H1 (cell line): ENCODE data around the gene ASIC2. TPM values are rescaled to one million over a fixed set of nuclear protein-coding genes. Genes with fewer than 3 reads are reported as not detected.

Experiments used
- CTCF ChIA-PET: fragments of 300-600 bp; sonication (Branson Sonifier 250); formaldehyde crosslinking; loops from one replicate; lab custom pipeline; 2021; ENCODE audit not compliant: partially characterized antibody; lab: Charles Lee
- POLR2A ChIA-PET: fragments of 300-600 bp; sonication (Branson Sonifier 250); formaldehyde crosslinking; loops from one replicate; lab custom pipeline; 2021; ENCODE audit warnings: inconsistent platforms; ENCODE audit not compliant: partially characterized antibody; lab: Charles Lee
- DNase-seq, 2 experiments: peaks; one replicate each; pipeline versions ENCODE4 v3.0.0 to v3.0.0-alpha.2; 2010 to 2022; ENCODE audit warnings: low spot score in 2 of 2, low read depth in 1 of 2, mixed read lengths in 1 of 2
- FAIRE-seq: peaks from 2 replicates; lab custom pipeline; 2011; peaks lifted over from hg19 to GRCh38; lab: Jason Lieb, UNC
- H2AFZ ChIP-seq: 2 replicates; pipeline ENCODE4 v1.8.1; 2012; ENCODE audit warnings: low read length, inconsistent platforms
- H2AK5ac ChIP-seq: 2 replicates; pipeline ENCODE4 v1.6.1; 2013; ENCODE audit warnings: low read depth, low read length
- H2BK120ac ChIP-seq: replicated peaks from 2 replicates; pipeline ENCODE3; 2013; ENCODE audit warnings: low read depth, low read length, inconsistent platforms
- H2BK12ac ChIP-seq: 2 replicates; pipeline ENCODE4 v1.6.1; 2013; ENCODE audit warnings: low read depth, low read length
- H2BK15ac ChIP-seq: 2 replicates; pipeline ENCODE4 v1.6.1; 2013; ENCODE audit warnings: low read length
- H2BK20ac ChIP-seq: 2 replicates; pipeline ENCODE4 v1.6.1; 2013; ENCODE audit warnings: low read length
- H2BK5ac ChIP-seq: 2 replicates; pipeline ENCODE4 v1.6.1; 2013; ENCODE audit warnings: low read depth, low read length
- H3K14ac ChIP-seq: 2 replicates; pipeline ENCODE4 v1.6.1; 2013; ENCODE audit warnings: inconsistent platforms; ENCODE audit not compliant: insufficient read length
- H3K18ac ChIP-seq: 2 replicates; pipeline ENCODE4 v1.6.1; 2013; ENCODE audit warnings: low read length; ENCODE audit errors: extremely low read depth
- H3K23ac ChIP-seq: 2 replicates; pipeline ENCODE4 v1.6.1; 2013; ENCODE audit warnings: inconsistent platforms; ENCODE audit not compliant: insufficient read length
- H3K23me2 ChIP-seq: 2 replicates; pipeline ENCODE4 v1.6.1; 2013; ENCODE audit warnings: low read depth, low read length
- H3K27ac ChIP-seq: 2 replicates; pipeline ENCODE4 v1.6.1; 2011; ENCODE audit warnings: low read depth, low read length, inconsistent platforms
- H3K27me3 ChIP-seq, 4 experiments: replicated peaks in 1 of 4; 1 replicate in 1 of 4; 2 replicates in 3 of 4; pipeline versions ENCODE4 v1.6.1 to v1.8.1; 2011 to 2013; ENCODE audit warnings: low read length in 3 of 4, mild to moderate bottlenecking in 3 of 4, inconsistent platforms in 2 of 4, mixed read lengths in 2 of 4, moderate library complexity in 1 of 4; ENCODE audit not compliant: control insufficient read depth in 3 of 4, insufficient read depth in 3 of 4; ENCODE audit errors: extremely low read depth in 1 of 4
- H3K36me3 ChIP-seq, 4 experiments: 2 replicates each; pipeline versions ENCODE4 v1.6.1 to v1.8.1; 2011 to 2013; ENCODE audit warnings: mild to moderate bottlenecking in 4 of 4, low read length in 3 of 4, moderate library complexity in 2 of 4, control low read depth in 1 of 4, inconsistent platforms in 1 of 4; ENCODE audit not compliant: insufficient read depth in 4 of 4, control insufficient read depth in 2 of 4
- H3K4ac ChIP-seq: replicated peaks from 2 replicates; pipeline ENCODE3; 2013; ENCODE audit warnings: low read length, low read depth, mixed read lengths, inconsistent platforms; ENCODE audit not compliant: insufficient read length
- H3K4me1 ChIP-seq, 4 experiments: replicated peaks in 1 of 4; 1 replicate in 1 of 4; 2 replicates in 3 of 4; pipeline versions ENCODE4 v1.6.1 to v1.8.1; 2011 to 2013; ENCODE audit warnings: low read length in 3 of 4, inconsistent platforms in 2 of 4, mixed read lengths in 1 of 4; ENCODE audit not compliant: insufficient read depth in 4 of 4, control insufficient read depth in 3 of 4
- H3K4me2 ChIP-seq, 2 experiments: 2 replicates each; pipeline versions ENCODE4 v1.6.1 to v1.8.1; 2011 to 2013; ENCODE audit warnings: low read depth in 2 of 2, low read length in 2 of 2, control low read depth in 1 of 2, inconsistent platforms in 1 of 2, mild to moderate bottlenecking in 1 of 2; ENCODE audit not compliant: insufficient read depth in 1 of 2
- H3K4me3 ChIP-seq, 4 experiments: fragments of 200-600, 300-600 bp in 1 of 4; sonication (generic), shearing (Covaris generic), sonication (Bioruptor Twin) in 1 of 4; 2 replicates each; pipeline versions ENCODE4 v1.5.1 to v1.8.1; 2011 to 2016; ENCODE audit warnings: low read length in 4 of 4, low read depth in 3 of 4, control low read depth in 2 of 4, inconsistent platforms in 2 of 4, mild to moderate bottlenecking in 2 of 4, mixed read lengths in 1 of 4, moderate library complexity in 1 of 4; ENCODE audit not compliant: insufficient read depth in 2 of 4; ENCODE audit errors: extremely low read depth in 1 of 4
- H3K56ac ChIP-seq: replicated peaks from 2 replicates; pipeline ENCODE3; 2013; ENCODE audit warnings: low read depth, mild to moderate bottlenecking, mixed read lengths, low read length, inconsistent platforms; ENCODE audit not compliant: insufficient read length
- H3K79me1 ChIP-seq: 2 replicates; pipeline ENCODE4 v1.6.1; 2013; ENCODE audit warnings: low read depth, low read length, control low read depth
- H3K79me2 ChIP-seq, 2 experiments: 2 replicates each; pipeline versions ENCODE4 v1.6.1 to v1.8.1; 2012 to 2013; ENCODE audit warnings: low read length in 2 of 2, mild to moderate bottlenecking in 2 of 2, inconsistent platforms in 1 of 2; ENCODE audit not compliant: insufficient read depth in 2 of 2, control insufficient read depth in 1 of 2
- H3K9ac ChIP-seq, 4 experiments: replicated peaks in 1 of 4; 1 replicate in 1 of 4; 2 replicates in 3 of 4; pipeline versions ENCODE4 v1.6.1 to v1.8.1; 2011 to 2013; ENCODE audit warnings: low read depth in 3 of 4, low read length in 3 of 4, control low read depth in 2 of 4, mild to moderate bottlenecking in 2 of 4, moderate library complexity in 2 of 4, inconsistent platforms in 1 of 4; ENCODE audit errors: extremely low read depth in 1 of 4
- H3K9me3 ChIP-seq, 2 experiments: 2 replicates each; pipeline versions ENCODE4 v1.6.1 to v1.8.1; 2012 to 2013; ENCODE audit warnings: mild to moderate bottlenecking in 2 of 2, moderate library complexity in 2 of 2, control low read depth in 1 of 2, inconsistent platforms in 1 of 2, low read depth in 1 of 2, low read length in 1 of 2, mixed read lengths in 1 of 2; ENCODE audit not compliant: insufficient read depth in 2 of 2
- H4K20me1 ChIP-seq, 2 experiments: replicated peaks in 1 of 2; 2 replicates each; pipeline versions ENCODE3 to v1.8.1; 2011 to 2013; ENCODE audit warnings: inconsistent platforms in 2 of 2, low read length in 2 of 2, mild to moderate bottlenecking in 1 of 2; ENCODE audit not compliant: insufficient read depth in 2 of 2, control insufficient read depth in 1 of 2
- H4K5ac ChIP-seq: 2 replicates; pipeline ENCODE4 v1.6.1; 2013; ENCODE audit warnings: low read length, low read depth, mixed read lengths, inconsistent platforms; ENCODE audit not compliant: insufficient read length
- H4K8ac ChIP-seq: 2 replicates; pipeline ENCODE4 v1.8.0; 2013; ENCODE audit warnings: mild to moderate bottlenecking, moderate library complexity, low read length, inconsistent platforms; ENCODE audit not compliant: insufficient read depth; ENCODE audit errors: extremely low read depth
- H4K91ac ChIP-seq: replicated peaks from 2 replicates; pipeline ENCODE3; 2013; ENCODE audit warnings: low read length, mixed read lengths, inconsistent platforms; ENCODE audit not compliant: insufficient read length
- BACH1 ChIP-seq: IDR thresholded peaks from 2 replicates; pipeline ENCODE4 v1.6.1; 2012; ENCODE audit warnings: low read length, improper control_type of control experiment
- EZH2 ChIP-seq: fragments of 200-600 bp; sonication (generic); IDR thresholded peaks from 2 replicates; pipeline ENCODE4 v1.7.1; 2012; ENCODE audit warnings: low read depth, mild to moderate bottlenecking, moderate library complexity, low read length, inconsistent platforms; ENCODE audit not compliant: severe bottlenecking
- HDAC6 ChIP-seq: IDR thresholded peaks from one replicate; pipeline ENCODE4 v1.7.1; 2012; ENCODE audit warnings: low read depth, mild to moderate bottlenecking, inconsistent platforms, low read length, moderate library complexity
- RFX5 ChIP-seq: IDR thresholded peaks from 2 replicates; pipeline ENCODE4 v1.6.1; 2011; ENCODE audit warnings: low read depth, low read length, improper control_type of control experiment, borderline replicate concordance
- SAP30 ChIP-seq: fragments of 300-600 bp; sonication (generic); IDR thresholded peaks from 2 replicates; pipeline ENCODE4 v1.7.1; 2012; ENCODE audit warnings: low read length, moderate library complexity, mild to moderate bottlenecking, inconsistent platforms; ENCODE audit not compliant: insufficient read depth, insufficient replicate concordance
- WGBS, 2 experiments: shearing (Covaris generic) in 1 of 2; methylation state at CpG; one replicate each; pipeline versions ENCODE4 v1.1.6 to v1.1.7; 2013 to 2015; ENCODE audit warnings: low lambda C conversion rate in 2 of 2, mixed read lengths in 2 of 2, inconsistent platforms in 1 of 2, low coverage in 1 of 2, missing lambda C conversion rate in 1 of 2; ENCODE audit not compliant: insufficient replicate concordance in 2 of 2, insufficient coverage in 1 of 2, insufficient read length in 1 of 2; ENCODE audit errors: extremely low coverage in 1 of 2, missing lambda C conversion rate in 1 of 2; 5-methylcytosine and 5-hydroxymethylcytosine counted together
- polyA plus RNA-seq, 7 experiments: library from polyadenylated mRNA; depleted of rRNA in 3 of 7; stranded (reverse) in 5 of 7; unstranded in 2 of 7; fragments of >200 nt in 5 of 7; fragments of 200-250 nt in 2 of 7; gene quantifications; 1 replicate in 5 of 7; 2 replicates in 1 of 7; 4 replicates in 1 of 7; pipeline versions ENCODE4 v1.2.1 to v1.2.3, GENCODE V29; 2011 to 2013; ENCODE audit warnings: missing spikeins in 2 of 7, mixed read lengths in 2 of 7
- total RNA-seq: library from RNA; stranded (reverse); fragmentation: NEBNext Ultra II Directional; extraction: Animal tissue kit (Norgen Biotek cat#: 25700); gene quantifications from 2 replicates; pipeline ENCODE4 v1.2.1, GENCODE V29; 2021

ASIC2 gene
- total and polyA plus RNA-seq, 2 of the 8 experiments (the other 6 are each of a cell fraction or from before 2014, with no cell fraction given): 0.86 to 1.2 TPM

- no peak for TF ChIP-seq HDAC6
- no peak for TF ChIP-seq SAP30
- TF ChIP-seq BACH1: no peak
- no peak for TF ChIP-seq EZH2
- TF ChIP-seq RFX5: no peak
- no peaks in the 10 kb centered on the region for H4K20me1 ChIP-seq
- no peak overlapping the region for H3K9ac ChIP-seq
- DNase-seq (no peak), FAIRE-seq (no peak)
- no peaks in the 10 kb centered on the region for H3K36me3 ChIP-seq
- no peaks in the 10 kb centered on the region for H3K79me1 ChIP-seq
- no peak overlapping the region for H3K56ac ChIP-seq
- H2AFZ ChIP-seq: no peak overlapping the region
- no peak overlapping the region for H3K27ac ChIP-seq
- no peaks in the 10 kb centered on the region for H3K23me2 ChIP-seq
- no peak overlapping the region for H2BK20ac ChIP-seq
- H3K4me1 ChIP-seq: no peaks in the 10 kb centered on the region
- no peak overlapping the region for H3K18ac ChIP-seq
- H2BK120ac ChIP-seq: no peak overlapping the region
- no peak overlapping the region for H2AK5ac ChIP-seq
- no peak overlapping the region for H2BK12ac ChIP-seq
- no peak overlapping the region for H3K4me3 ChIP-seq
- H4K8ac ChIP-seq: no peak overlapping the region
- H3K23ac ChIP-seq: no peak overlapping the region
- H2BK5ac ChIP-seq: no peak overlapping the region
- ChIA-PET CTCF (no interaction called here), POLR2A (no interaction called here)
- H3K4ac ChIP-seq: no peak overlapping the region
- no peak overlapping the region for H4K91ac ChIP-seq
- no peaks in the 10 kb centered on the region for H3K79me2 ChIP-seq
- 94% methylated on average over 3 of the region's 3 CpGs; no CpG with 5 or more reads in 1 of the 2 experiments for WGBS, 2 experiments
- H4K5ac ChIP-seq: no peak overlapping the region
- H2BK15ac ChIP-seq: no peak overlapping the region
- no peaks in the 10 kb centered on the region; a peak in 1 of 7 replicates for H3K27me3 ChIP-seq
- no peak overlapping the region for H3K14ac ChIP-seq
- H3K9me3 ChIP-seq: no peaks in the 10 kb centered on the region
- no peak overlapping the region for H3K4me2 ChIP-seq
Measured at GRCh38 chr17:33080091-33080490, 213.0 kb downstream of the ASIC2 start.
